ENCODE measurements around the gene HLA-G.
A peak's percentile ranks its signal among the peaks of the same experiment; 100 is the strongest.

Gene HLA-G

GRCh38 chr6:29791162-29791561, 36.5 kb upstream of the HLA-G start:
- Histone ChIP-seq H3K4ac (ENCODE audit: low read depth in 1 of 2, low read length in 2 of 2) (no peak overlapping the region), H3K4me2 (ENCODE audit: low read length, poor library complexity, severe bottlenecking) (no peak overlapping the region), H2BK120ac (ENCODE audit: low read depth, low read length) (no peak overlapping the region), H3K9ac (ENCODE audit: low read length) (no peak overlapping the region), H3K14ac (ENCODE audit: low read length in 2 of 2) (no peak overlapping the region), H3K9me3 (ENCODE audit: control insufficient read depth, low read length) (no peaks in the 10 kb centered on the region), H3K27ac (ENCODE audit: low read length, poor library complexity, severe bottlenecking) (no peak overlapping the region), H2AK5ac (ENCODE audit: low read length, severe bottlenecking) (no peak overlapping the region), H2AFZ (ENCODE audit: low read depth, low read length) (no peak overlapping the region), H3K18ac (ENCODE audit: low read depth in 1 of 2, low read length in 2 of 2) (no peak overlapping the region), H3K23ac (ENCODE audit: low read length in 2 of 2) (no peak overlapping the region), H3K4me3 (ENCODE audit: insufficient read depth in 1 of 2, low read depth in 1 of 2, low read length in 2 of 2) (peak overlapping the region in 1 of 2 experiments; percentile 83), H2BK5ac (ENCODE audit: low read depth, low read length, poor library complexity, severe bottlenecking) (no peak overlapping the region), H2BK15ac (ENCODE audit: low read depth, poor library complexity, severe bottlenecking) (no peak overlapping the region), H2BK12ac (ENCODE audit: low read length in 2 of 2) (no peak overlapping the region), H3K36me3 (ENCODE audit: control insufficient read depth in 1 of 2, insufficient read depth in 2 of 2, low read depth in 1 of 2, low read length in 2 of 2) (no peaks in the 10 kb centered on the region), H3K4me1 (ENCODE audit: control insufficient read depth, insufficient read depth, low read depth, low read length) (peaks cover 11% of the 10 kb centered on the region), H3K79me1 (replicated peaks; ENCODE audit: low read length, poor library complexity, severe bottlenecking) (no peaks in the 10 kb centered on the region), H3K27me3 (ENCODE audit: control insufficient read depth in 1 of 2, insufficient read depth in 1 of 2, low read length in 2 of 2) (peaks cover 10 to 52% of the 10 kb centered on the region in 2 experiments), H4K91ac (ENCODE audit: low read length) (no peak overlapping the region), H4K8ac (ENCODE audit: low read length) (no peak overlapping the region)
- WGBS: 85% methylated on average over 3 of the region's 3 CpGs
- DNase-seq: peak; percentile 8

GRCh38 chr6:29791786-29792122, 35.9 kb upstream of the HLA-G start:
- H3K27me3 ChIP-seq (ENCODE audit: control insufficient read depth in 1 of 2, insufficient read depth in 1 of 2, low read length in 2 of 2): peaks cover 10 to 52% of the 10 kb centered on the region in 2 experiments
- 59% methylated on average over 12 of the region's 12 CpGs for WGBS
- H3K4me3 ChIP-seq (ENCODE audit: insufficient read depth in 1 of 2, low read depth in 1 of 2, low read length in 2 of 2): peak overlapping the region in 1 of 2 experiments; percentile 83

DNA sequence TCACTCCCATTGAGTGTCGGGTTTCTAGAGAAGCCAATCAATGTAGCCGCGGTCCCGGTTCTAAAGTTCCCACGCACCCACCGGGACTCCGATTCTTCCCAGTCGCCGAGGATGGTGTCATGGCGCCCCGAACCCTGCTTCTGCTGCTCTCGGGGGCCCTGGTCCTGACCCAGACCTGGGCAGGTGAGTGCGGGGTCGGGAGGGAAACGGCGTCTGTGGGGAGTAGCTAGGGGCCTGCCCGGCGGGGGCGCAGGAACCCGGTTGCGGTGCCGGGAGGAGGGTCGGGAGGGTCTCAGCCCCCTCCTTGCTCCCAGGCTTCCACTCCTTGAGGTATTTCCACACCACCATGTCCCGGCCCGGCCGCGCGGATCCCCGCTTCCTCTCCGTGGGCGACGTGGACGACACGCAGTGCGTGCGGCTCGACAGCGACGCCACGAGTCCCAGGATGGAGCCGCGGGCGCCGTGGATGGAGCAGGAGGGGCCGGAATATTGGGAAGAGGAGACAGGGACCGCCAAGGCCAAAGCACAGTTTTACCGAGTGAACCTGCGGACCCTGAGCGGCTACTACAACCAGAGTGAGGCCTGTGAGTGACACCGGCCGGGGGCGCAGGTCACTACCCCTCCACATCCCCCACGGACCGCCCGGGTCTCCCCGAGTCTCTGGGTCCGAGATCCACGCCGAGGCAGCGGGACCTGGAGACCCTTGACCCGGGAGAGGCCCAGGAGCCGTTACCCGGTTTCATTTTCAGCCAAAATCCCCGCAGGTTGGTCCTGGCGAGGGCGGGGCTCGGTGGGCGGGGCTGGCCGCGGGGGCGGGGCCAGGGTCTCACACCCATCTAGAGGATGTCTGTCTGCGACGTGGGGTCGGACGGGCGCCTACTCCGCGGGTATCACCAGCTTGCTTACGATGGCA, 35.2 kb upstream of the HLA-G start:
- H3K18ac ChIP-seq (ENCODE audit: low read depth in 1 of 2, low read length in 2 of 2): no peak overlapping the region
- no peaks in the 10 kb centered on the region for H3K79me1 ChIP-seq (replicated peaks; ENCODE audit: low read length, poor library complexity, severe bottlenecking)
- H3K4me1 ChIP-seq (ENCODE audit: control insufficient read depth, insufficient read depth, low read depth, low read length): peaks cover 11% of the 10 kb centered on the region
- peaks cover 10 to 52% of the 10 kb centered on the region in 2 experiments for H3K27me3 ChIP-seq (ENCODE audit: control insufficient read depth in 1 of 2, insufficient read depth in 1 of 2, low read length in 2 of 2)
- no peaks in the 10 kb centered on the region for H3K36me3 ChIP-seq (ENCODE audit: control insufficient read depth in 1 of 2, insufficient read depth in 2 of 2, low read depth in 1 of 2, low read length in 2 of 2)
- H3K27ac ChIP-seq (ENCODE audit: low read length, poor library complexity, severe bottlenecking): no peak overlapping the region
- no peak overlapping the region for H2AK5ac ChIP-seq (ENCODE audit: low read length, severe bottlenecking)
- no peak overlapping the region for H2AFZ ChIP-seq (ENCODE audit: low read depth, low read length)
- WGBS: 3% methylated on average over 70 of the region's 79 CpGs
- H2BK15ac ChIP-seq (ENCODE audit: low read depth, poor library complexity, severe bottlenecking): no peak overlapping the region
- no peak overlapping the region for H2BK12ac ChIP-seq (ENCODE audit: low read length in 2 of 2)
- no peak overlapping the region for H3K4ac ChIP-seq (ENCODE audit: low read depth in 1 of 2, low read length in 2 of 2)
- H2BK5ac ChIP-seq (ENCODE audit: low read depth, low read length, poor library complexity, severe bottlenecking): no peak overlapping the region
- no peak overlapping the region for H3K23ac ChIP-seq (ENCODE audit: low read length in 2 of 2)
- no peak overlapping the region for H2BK120ac ChIP-seq (ENCODE audit: low read depth, low read length)
- no peak overlapping the region for H4K91ac ChIP-seq (ENCODE audit: low read length)
- no peak for DNase-seq
- peak overlapping the region; percentile 83 for H3K9ac ChIP-seq (ENCODE audit: low read length)
- peak overlapping the region; percentile 72 for H3K4me2 ChIP-seq (ENCODE audit: low read length, poor library complexity, severe bottlenecking)
- H3K14ac ChIP-seq (ENCODE audit: low read length in 2 of 2): no peak overlapping the region
- no peak overlapping the region for H4K8ac ChIP-seq (ENCODE audit: low read length)
- peak overlapping the region; percentile 29 to 83 for H3K4me3 ChIP-seq (ENCODE audit: insufficient read depth in 1 of 2, low read depth in 1 of 2, low read length in 2 of 2)
- H3K9me3 ChIP-seq (ENCODE audit: control insufficient read depth, low read length): no peaks in the 10 kb centered on the region

More at GRCh38 chr6:29791786-29792122, 35.9 kb upstream of the HLA-G start:
- H2BK15ac ChIP-seq (ENCODE audit: low read depth, poor library complexity, severe bottlenecking): no peak overlapping the region
- DNase-seq: no peak
- no peak overlapping the region for H2BK12ac ChIP-seq (ENCODE audit: low read length in 2 of 2)
- H3K23ac ChIP-seq (ENCODE audit: low read length in 2 of 2): no peak overlapping the region
- H3K9me3 ChIP-seq (ENCODE audit: control insufficient read depth, low read length): no peaks in the 10 kb centered on the region
- H3K4me1 ChIP-seq (ENCODE audit: control insufficient read depth, insufficient read depth, low read depth, low read length): peaks cover 11% of the 10 kb centered on the region
- H3K4me2 ChIP-seq (ENCODE audit: low read length, poor library complexity, severe bottlenecking): peak overlapping the region; percentile 72
- H2AK5ac ChIP-seq (ENCODE audit: low read length, severe bottlenecking): no peak overlapping the region
- H3K36me3 ChIP-seq (ENCODE audit: control insufficient read depth in 1 of 2, insufficient read depth in 2 of 2, low read depth in 1 of 2, low read length in 2 of 2): no peaks in the 10 kb centered on the region
- no peak overlapping the region for H3K18ac ChIP-seq (ENCODE audit: low read depth in 1 of 2, low read length in 2 of 2)
- H2AFZ ChIP-seq (ENCODE audit: low read depth, low read length): no peak overlapping the region
- H4K8ac ChIP-seq (ENCODE audit: low read length): no peak overlapping the region
- no peak overlapping the region for H4K91ac ChIP-seq (ENCODE audit: low read length)
- H3K14ac ChIP-seq (ENCODE audit: low read length in 2 of 2): no peak overlapping the region
- no peak overlapping the region for H3K27ac ChIP-seq (ENCODE audit: low read length, poor library complexity, severe bottlenecking)
- no peak overlapping the region for H3K4ac ChIP-seq (ENCODE audit: low read depth in 1 of 2, low read length in 2 of 2)
- no peak overlapping the region for H2BK120ac ChIP-seq (ENCODE audit: low read depth, low read length)
- H2BK5ac ChIP-seq (ENCODE audit: low read depth, low read length, poor library complexity, severe bottlenecking): no peak overlapping the region
- H3K9ac ChIP-seq (ENCODE audit: low read length): peak overlapping the region; percentile 83
- no peaks in the 10 kb centered on the region for H3K79me1 ChIP-seq (replicated peaks; ENCODE audit: low read length, poor library complexity, severe bottlenecking)

GRCh38 chr6:29793036-29793356, 34.6 kb upstream of the HLA-G start:
- no peaks in the 10 kb centered on the region for H3K79me1 ChIP-seq (replicated peaks; ENCODE audit: low read length, poor library complexity, severe bottlenecking)
- H3K4me1 ChIP-seq (ENCODE audit: control insufficient read depth, insufficient read depth, low read depth, low read length): peaks cover 11% of the 10 kb centered on the region
- no peak overlapping the region for H3K9ac ChIP-seq (ENCODE audit: low read length)
- no peak overlapping the region for H3K14ac ChIP-seq (ENCODE audit: low read length in 2 of 2)
- no peak overlapping the region for H3K18ac ChIP-seq (ENCODE audit: low read depth in 1 of 2, low read length in 2 of 2)
- H2BK15ac ChIP-seq (ENCODE audit: low read depth, poor library complexity, severe bottlenecking): no peak overlapping the region
- peak overlapping the region; percentile 72 for H3K4me2 ChIP-seq (ENCODE audit: low read length, poor library complexity, severe bottlenecking)
- peaks cover 10 to 52% of the 10 kb centered on the region in 2 experiments for H3K27me3 ChIP-seq (ENCODE audit: control insufficient read depth in 1 of 2, insufficient read depth in 1 of 2, low read length in 2 of 2)
- no peaks in the 10 kb centered on the region for H3K9me3 ChIP-seq (ENCODE audit: control insufficient read depth, low read length)
- H2BK120ac ChIP-seq (ENCODE audit: low read depth, low read length): no peak overlapping the region
- H3K23ac ChIP-seq (ENCODE audit: low read length in 2 of 2): no peak overlapping the region
- H4K8ac ChIP-seq (ENCODE audit: low read length): no peak overlapping the region
- H2AFZ ChIP-seq (ENCODE audit: low read depth, low read length): no peak overlapping the region
- H2BK12ac ChIP-seq (ENCODE audit: low read length in 2 of 2): no peak overlapping the region
- no peak overlapping the region for H4K91ac ChIP-seq (ENCODE audit: low read length)
- H3K4ac ChIP-seq (ENCODE audit: low read depth in 1 of 2, low read length in 2 of 2): no peak overlapping the region
- H3K36me3 ChIP-seq (ENCODE audit: control insufficient read depth in 1 of 2, insufficient read depth in 2 of 2, low read depth in 1 of 2, low read length in 2 of 2): no peaks in the 10 kb centered on the region
- no peak overlapping the region for H3K27ac ChIP-seq (ENCODE audit: low read length, poor library complexity, severe bottlenecking)
- DNase-seq: no peak
- H2BK5ac ChIP-seq (ENCODE audit: low read depth, low read length, poor library complexity, severe bottlenecking): no peak overlapping the region
- H3K4me3 ChIP-seq (ENCODE audit: insufficient read depth in 1 of 2, low read depth in 1 of 2, low read length in 2 of 2): peak overlapping the region in 1 of 2 experiments; percentile 83
- no peak overlapping the region for H2AK5ac ChIP-seq (ENCODE audit: low read length, severe bottlenecking)
- WGBS: 59% methylated on average over 6 of the region's 11 CpGs

Data from mesenchymal stem cell (in vitro differentiated cells and primary cell).